HepG2 (cell line): ENCODE results near the gene SNX18. TPM values are rescaled to one million over a fixed set of nuclear protein-coding genes. Genes with fewer than 3 reads are reported as not detected.

ENCODE experiments used
- ATAC-seq: fragments of 200-7000 bp; cut with Tn5 transposase; 3 replicates; pipeline ENCODE4 v1.9.1; 2020; ENCODE audit warnings: mild to moderate bottlenecking, moderate library complexity
- BruUV-seq: library from RNA; stranded (reverse); fragments of 400-500 nt; replicated peaks from 2 replicates; lab custom pipeline; 2021; lab: Mats Ljungman, UMichigan
- CTCF ChIA-PET: fragments of 300-600 bp; formaldehyde crosslinking; extraction: SDS; loops from one replicate; lab custom pipeline; 2021; ENCODE audit warnings: low total read pairs, inconsistent platforms, low intra/inter-chr PET ratio; lab: Yijun Ruan, JAX
- POLR2A ChIA-PET: fragments of 350-600 bp; sonication (Branson Sonifier 250); formaldehyde crosslinking; loops from one replicate; lab custom pipeline; 2020; ENCODE audit warnings: antibody characterized with exemption, inconsistent platforms; lab: Yijun Ruan, JAX
- DNase-seq: peaks from one replicate; pipeline ENCODE4 v3.0.0-alpha.2; 2015; ENCODE audit warnings: low spot score
- FAIRE-seq: peaks from 3 replicates; lab custom pipeline; 2011; peaks lifted over from hg19 to GRCh38; lab: Jason Lieb, UNC
- H2AFZ ChIP-seq: one replicate; pipeline ENCODE4 v1.6.1; 2011; ENCODE audit warnings: low read length, inconsistent platforms
- H3K27ac ChIP-seq: fragments of 300-600 bp; 3 replicates; pipeline ENCODE4 v1.8.0; 2011; ENCODE audit warnings: mixed run types, mild to moderate bottlenecking, mixed read lengths, low read length, inconsistent platforms; ENCODE audit not compliant: insufficient read depth; ENCODE audit errors: extremely low read length
- H3K27me3 ChIP-seq, 2 experiments: fragments of 200-600 bp in 1 of 2; 2 replicates in 1 of 2; 3 replicates in 1 of 2; pipeline versions ENCODE4 v1.6.0 to v1.8.0; 2011; ENCODE audit warnings: low read length in 2 of 2, mild to moderate bottlenecking in 2 of 2, moderate library complexity in 2 of 2, inconsistent platforms in 1 of 2; ENCODE audit not compliant: insufficient read depth in 2 of 2, control insufficient read depth in 1 of 2
- H3K36me3 ChIP-seq, 2 experiments: fragments of 200-600 bp in 1 of 2; replicated peaks in 1 of 2; 2 replicates in 1 of 2; 3 replicates in 1 of 2; pipeline versions ENCODE4 v1.5.1 to v1.8.0; 2011; ENCODE audit warnings: low read length in 2 of 2, inconsistent platforms in 1 of 2; ENCODE audit not compliant: insufficient read depth in 2 of 2, control insufficient read depth in 1 of 2
- H3K4me1 ChIP-seq: 2 replicates; pipeline ENCODE4 v1.5.1; 2012; ENCODE audit warnings: low read length, inconsistent platforms; ENCODE audit not compliant: insufficient read depth
- H3K4me2 ChIP-seq: 2 replicates; pipeline ENCODE4 v1.6.0; 2011; ENCODE audit warnings: low read depth, low read length, inconsistent platforms
- H3K4me3 ChIP-seq, 3 experiments: fragments of 200-600 bp in 1 of 3; sonication (generic), shearing (Covaris generic) in 1 of 3; replicated peaks in 1 of 3; 2 replicates each; pipeline ENCODE4 v1.5.1; 2011 to 2016; ENCODE audit warnings: low read length in 3 of 3, inconsistent platforms in 2 of 3, low read depth in 2 of 3, mild to moderate bottlenecking in 2 of 3, control low read depth in 1 of 3, mixed read lengths in 1 of 3; ENCODE audit not compliant: insufficient read depth in 1 of 3
- H3K79me2 ChIP-seq: one replicate; pipeline ENCODE4 v1.6.1; 2011; ENCODE audit warnings: low read length, inconsistent platforms; ENCODE audit not compliant: insufficient read depth
- H3K9ac ChIP-seq: 2 replicates; pipeline ENCODE4 v1.6.0; 2011; ENCODE audit warnings: mild to moderate bottlenecking, low read depth, low read length, inconsistent platforms; ENCODE audit not compliant: insufficient read depth
- H3K9me3 ChIP-seq: 2 replicates; pipeline ENCODE4 v1.5.1; 2012; ENCODE audit warnings: mild to moderate bottlenecking, low read length
- H4K20me1 ChIP-seq: 2 replicates; pipeline ENCODE4 v1.6.0; 2011; ENCODE audit warnings: inconsistent platforms, mild to moderate bottlenecking, low read length, moderate library complexity; ENCODE audit not compliant: insufficient read depth
- HHEX ChIP-seq: IDR thresholded peaks from 2 replicates; pipeline ENCODE4 v1.6.1; 2016; ENCODE audit warnings: control low read depth
- KLF12 ChIP-seq: sonication (generic); formaldehyde crosslinking; IDR thresholded peaks from 2 replicates; pipeline ENCODE4 v1.4.0; 2020; ENCODE audit warnings: missing genetic modification reagents, borderline replicate concordance
- MBD4 ChIP-seq: IDR thresholded peaks from 2 replicates; pipeline ENCODE4 v1.6.1; 2012; ENCODE audit warnings: low read length, inconsistent platforms, borderline replicate concordance
- NCOA5 ChIP-seq: sonication (generic); formaldehyde crosslinking; IDR thresholded peaks from 2 replicates; pipeline ENCODE4 v1.4.0; 2020; ENCODE audit warnings: missing genetic modification reagents
- RBFOX2 ChIP-seq: fragments of 200-400 bp; formaldehyde crosslinking; IDR thresholded peaks from 2 replicates; pipeline ENCODE4 v1.6.1; 2017; ENCODE audit warnings: low read depth, mild to moderate bottlenecking, low read length
- TEAD3 ChIP-seq: optimal IDR thresholded peaks from 2 replicates; pipeline ENCODE3; 2016; ENCODE audit warnings: borderline replicate concordance
- WGBS: methylation state at CpG from one replicate; pipeline ENCODE4 v1.1.6; 2017; ENCODE audit warnings: low lambda C conversion rate; 5-methylcytosine and 5-hydroxymethylcytosine counted together
- in situ Hi-C: cut with HindIII; loops from 2 replicates; pipeline ENCODE4 v1.10.0; 2017; ENCODE audit warnings: low pct_unique_long_range_greater_than_20kb; ENCODE audit not compliant: extremely low pct_ligation_motif_present
- intact Hi-C: fragments of 100-400 bp; cut with micrococcal nuclease; formaldehyde crosslinking; loops from one replicate; pipeline ENCODE4 v1.10.0; 2022; ENCODE audit not compliant: unreplicated experiment
- polyA plus RNA-seq, 8 experiments: library from polyadenylated mRNA; depleted of rRNA in 3 of 8; stranded (reverse) in 7 of 8; unstranded in 1 of 8; fragments of >200 nt; fragmentation: Illumina TruSeq in 4 of 8; extraction: Trizol in 4 of 8; gene quantifications; 2 replicates each; pipeline versions ENCODE4 v1.2.1 to v1.2.3, GENCODE V29; 2011 to 2016; ENCODE audit warnings: low read depth in 4 of 8, missing spikeins in 1 of 8, mixed read lengths in 1 of 8; ENCODE audit not compliant: insufficient read depth in 1 of 8
- total RNA-seq, 5 experiments: library from RNA; depleted of rRNA; stranded (reverse); fragments of >200 nt; fragmentation: Illumina TruSeq; extraction: Trizol; gene quantifications; 2 replicates each; pipeline ENCODE4 v1.2.3, GENCODE V29; 2016; ENCODE audit warnings: low read depth in 1 of 5
- TF ChIP-seq, protein P1 (sequence below): IDR thresholded peaks from 2 replicates; pipeline ENCODE4 v1.6.1; 2016
- TF ChIP-seq, protein P2 (sequence below): sonication (generic); formaldehyde crosslinking; IDR thresholded peaks from 2 replicates; pipeline ENCODE4 v1.5.0; 2020; ENCODE audit warnings: missing genetic modification reagents, mild to moderate bottlenecking, borderline replicate concordance
- TF ChIP-seq, protein P3 (sequence below): IDR thresholded peaks from 2 replicates; pipeline ENCODE4 v1.6.1; 2016; ENCODE audit warnings: missing biosample characterization, missing genetic modification reagents, low read depth

SNX18 gene
- total and polyA plus RNA-seq, 2 of the 13 experiments (the other 11 are each of a cell fraction or from before 2014, with no cell fraction given), result 2.3 to 6.2 TPM

DNA sequence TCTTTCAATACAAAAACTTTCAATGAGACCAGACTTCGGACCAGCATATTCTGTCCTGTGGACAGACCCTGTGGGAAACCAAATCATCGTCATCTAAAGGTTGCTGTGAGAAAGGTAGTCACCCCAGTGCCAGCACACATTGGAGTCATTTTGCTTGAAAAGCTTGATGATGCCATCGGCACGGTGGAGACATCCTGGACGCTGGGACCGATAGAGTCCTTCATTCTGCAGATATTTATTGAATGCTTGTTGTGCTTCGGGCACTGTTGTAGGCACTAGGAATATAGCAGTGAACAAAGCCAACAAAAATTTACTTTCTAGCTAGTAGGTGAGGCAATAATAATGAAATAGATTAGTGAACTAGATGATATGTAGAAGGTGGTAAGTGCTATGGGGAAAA lies 34.9 kb downstream of the SNX18 start:
- no peak overlapping the region for H3K9ac ChIP-seq
- TF ChIP-seq TEAD3, result no peak
- no peak for TF ChIP-seq NCOA5 (CRISPR knock-in tag)
- TF ChIP-seq, protein P1, sequence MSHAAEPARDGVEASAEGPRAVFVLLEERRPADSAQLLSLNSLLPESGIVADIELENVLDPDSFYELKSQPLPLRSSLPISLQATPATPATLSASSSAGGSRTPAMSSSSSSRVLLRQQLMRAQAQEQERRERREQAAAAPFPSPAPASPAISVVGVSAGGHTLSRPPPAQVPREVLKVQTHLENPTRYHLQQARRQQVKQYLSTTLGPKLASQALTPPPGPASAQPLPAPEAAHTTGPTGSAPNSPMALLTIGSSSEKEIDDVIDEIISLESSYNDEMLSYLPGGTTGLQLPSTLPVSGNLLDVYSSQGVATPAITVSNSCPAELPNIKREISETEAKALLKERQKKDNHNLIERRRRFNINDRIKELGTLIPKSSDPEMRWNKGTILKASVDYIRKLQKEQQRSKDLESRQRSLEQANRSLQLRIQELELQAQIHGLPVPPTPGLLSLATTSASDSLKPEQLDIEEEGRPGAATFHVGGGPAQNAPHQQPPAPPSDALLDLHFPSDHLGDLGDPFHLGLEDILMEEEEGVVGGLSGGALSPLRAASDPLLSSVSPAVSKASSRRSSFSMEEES (CRISPR knock-in tag), result no peak
- TF ChIP-seq, protein P2, sequence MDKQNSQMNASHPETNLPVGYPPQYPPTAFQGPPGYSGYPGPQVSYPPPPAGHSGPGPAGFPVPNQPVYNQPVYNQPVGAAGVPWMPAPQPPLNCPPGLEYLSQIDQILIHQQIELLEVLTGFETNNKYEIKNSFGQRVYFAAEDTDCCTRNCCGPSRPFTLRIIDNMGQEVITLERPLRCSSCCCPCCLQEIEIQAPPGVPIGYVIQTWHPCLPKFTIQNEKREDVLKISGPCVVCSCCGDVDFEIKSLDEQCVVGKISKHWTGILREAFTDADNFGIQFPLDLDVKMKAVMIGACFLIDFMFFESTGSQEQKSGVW (CRISPR knock-in tag), result no peak
- no peak for TF ChIP-seq KLF12 (CRISPR knock-in tag)
- no peak for TF ChIP-seq MBD4
- TF ChIP-seq HHEX (CRISPR knock-in tag), result no peak
- TF ChIP-seq RBFOX2, result no peak
- TF ChIP-seq, protein P3, sequence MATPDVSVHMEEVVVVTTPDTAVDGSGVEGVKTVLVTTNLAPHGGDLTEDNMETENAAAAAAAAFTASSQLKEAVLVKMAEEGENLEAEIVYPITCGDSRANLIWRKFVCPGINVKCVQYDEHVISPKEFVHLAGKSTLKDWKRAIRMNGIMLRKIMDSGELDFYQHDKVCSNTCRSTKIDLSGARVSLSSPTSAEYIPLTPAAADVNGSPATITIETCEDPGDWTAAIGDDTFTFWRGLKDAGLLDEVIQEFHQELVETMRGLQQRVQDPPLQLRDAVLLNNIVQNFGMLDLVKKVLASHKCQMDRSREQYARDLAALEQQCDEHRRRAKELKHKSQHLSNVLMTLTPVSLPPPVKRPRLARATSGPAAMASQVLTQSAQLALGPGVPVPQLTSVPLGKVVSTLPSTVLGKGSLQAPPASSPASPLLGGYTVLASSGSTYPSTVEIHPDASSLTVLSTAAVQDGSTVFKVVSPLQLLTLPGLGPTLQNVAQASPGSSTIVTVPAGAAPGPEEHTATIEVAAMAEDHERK (CRISPR knock-in tag), result no peak
- H3K4me2 ChIP-seq, result no peak overlapping the region
- no TSS peak for BruUV-seq
- no peak for FAIRE-seq
- WGBS, result 93% methylated on average over 7 of the region's 7 CpGs
- ChIA-PET CTCF (no interaction called here), POLR2A (no interaction called here)
- peaks cover 6% of the 10 kb centered on the region; the same call in 1 of the 2 replicates for H3K4me1 ChIP-seq
- no peaks in the 10 kb centered on the region for H3K27me3 ChIP-seq
- no peak overlapping the region for H3K27ac ChIP-seq
- intact Hi-C loops, result no loop called here
- H3K79me2 ChIP-seq, result no peaks in the 10 kb centered on the region
- in situ Hi-C loops, result no loop called here
- no peak for ATAC-seq
- H3K4me3 ChIP-seq, result no peak overlapping the region
- no peaks in the 10 kb centered on the region for H3K9me3 ChIP-seq
- no peaks in the 10 kb centered on the region for H4K20me1 ChIP-seq
- no peaks in the 10 kb centered on the region for H3K36me3 ChIP-seq
- DNase-seq, result no peak
- H2AFZ ChIP-seq, result no peak overlapping the region
